Measurements from ENCODE around the gene DNAH14. TPM values are rescaled to one million over a fixed set of nuclear protein-coding genes. Genes with fewer than 3 reads are reported as not detected.
"Not testable (repeated sequence)": the region's sequence is repeated elsewhere in the genome, so short reads cannot be mapped to it uniquely, and the experiment has no call there.

The DNAH14 gene
- total and polyA plus RNA-seq, 4 donors = 0.92 to 11.3 (median 2.0) TPM; not detected in 1

- no peaks in the 10 kb centered on the region for H3K27me3 ChIP-seq (ENCODE audit: control insufficient read depth in 1 of 2, insufficient read depth in 2 of 2, low read length in 1 of 2)
- no peak for DNase-seq
- H3K9me3 ChIP-seq (ENCODE audit: control insufficient read depth, low read length) = no peaks in the 10 kb centered on the region
- no peak for ATAC-seq (ENCODE audit: low FRiP score)
- WGBS, 2 donors = 49 to 53% methylated on average over 3 of the region's 3 CpGs
- no peaks in the 10 kb centered on the region for H3K4me1 ChIP-seq (ENCODE audit: control insufficient read depth in 1 of 2, insufficient read depth in 2 of 2, low read length in 2 of 2)
- no peak overlapping the region for H3K4me3 ChIP-seq (ENCODE audit: low read length in 2 of 2)
- intact Hi-C loops (cut with DNase I) = no loop called here
- no peaks in the 10 kb centered on the region for H3K36me3 ChIP-seq (ENCODE audit: control insufficient read depth in 1 of 2, insufficient read depth in 2 of 2, low read length in 1 of 2)
- H3K27ac ChIP-seq (ENCODE audit: low read depth in 1 of 2, low read length in 2 of 2) = no peak overlapping the region
Observed at GRCh38 chr1:225119307-225119706, 189.8 kb downstream of the DNAH14 start.

GRCh38 chr1:225121095-225121494 is 191.6 kb downstream of the DNAH14 start:
- DNase-seq (no peak), ATAC-seq (ENCODE audit: low FRiP score) (no peak)
- Histone ChIP-seq H3K27ac (ENCODE audit: low read depth in 1 of 2, low read length in 2 of 2) (no peak overlapping the region), H3K27me3 (ENCODE audit: control insufficient read depth in 1 of 2, insufficient read depth in 2 of 2, low read length in 1 of 2) (peaks cover 0 to under 1% of the 10 kb centered on the region in 2 donors), H3K36me3 (ENCODE audit: control insufficient read depth in 1 of 2, insufficient read depth in 2 of 2, low read length in 1 of 2) (no peaks in the 10 kb centered on the region), H3K4me3 (ENCODE audit: low read length in 2 of 2) (no peak overlapping the region), H3K4me1 (ENCODE audit: control insufficient read depth in 1 of 2, insufficient read depth in 2 of 2, low read length in 2 of 2) (no peaks in the 10 kb centered on the region), H3K9me3 (ENCODE audit: control insufficient read depth, low read length) (no peaks in the 10 kb centered on the region)
- intact Hi-C loops (cut with DNase I) = no loop called here
- WGBS, 2 donors = 95 to 96% methylated on average over 2 of the region's 2 CpGs

- Histone ChIP-seq H3K4me1 (ENCODE audit: control insufficient read depth in 1 of 2, insufficient read depth in 2 of 2, low read length in 2 of 2) (no peaks in the 10 kb centered on the region), H3K9me3 (ENCODE audit: control insufficient read depth, low read length) (no peaks in the 10 kb centered on the region), H3K27me3 (ENCODE audit: control insufficient read depth in 1 of 2, insufficient read depth in 2 of 2, low read length in 1 of 2) (no peaks in the 10 kb centered on the region), H3K27ac (ENCODE audit: low read depth in 1 of 2, low read length in 2 of 2) (no peak overlapping the region), H3K4me3 (ENCODE audit: low read length in 2 of 2) (no peak overlapping the region), H3K36me3 (ENCODE audit: control insufficient read depth in 1 of 2, insufficient read depth in 2 of 2, low read length in 1 of 2) (no peaks in the 10 kb centered on the region)
- intact Hi-C loops (cut with DNase I) = no loop called here
- DNase-seq (no peak), ATAC-seq (ENCODE audit: low FRiP score) (no peak)
- WGBS, 2 donors = 82 to 94% methylated on average over 1 of the region's 1 CpG
Observed at GRCh38 chr1:225131869-225132268, 202.4 kb downstream of the DNAH14 start.

- ATAC-seq (ENCODE audit: low FRiP score) (no peak), DNase-seq (no peak)
- Histone ChIP-seq H3K27me3 (ENCODE audit: control insufficient read depth in 1 of 2, insufficient read depth in 2 of 2, low read length in 1 of 2) (no peaks in the 10 kb centered on the region), H3K9me3 (ENCODE audit: control insufficient read depth, low read length) (no peaks in the 10 kb centered on the region), H3K4me3 (ENCODE audit: low read length in 2 of 2) (no peak overlapping the region), H3K36me3 (ENCODE audit: control insufficient read depth in 1 of 2, insufficient read depth in 2 of 2, low read length in 1 of 2) (no peaks in the 10 kb centered on the region), H3K4me1 (ENCODE audit: control insufficient read depth in 1 of 2, insufficient read depth in 2 of 2, low read length in 2 of 2) (no peaks in the 10 kb centered on the region), H3K27ac (ENCODE audit: low read depth in 1 of 2, low read length in 2 of 2) (no peak overlapping the region)
- WGBS, 2 donors = 51 to 63% methylated on average over 3 of the region's 3 CpGs
- intact Hi-C loops (cut with DNase I) = no loop called here
Observed at GRCh38 chr1:225137976-225138375, 208.5 kb downstream of the DNAH14 start.

- ATAC-seq (ENCODE audit: low FRiP score) = no peak
- intact Hi-C loops (cut with DNase I) = no loop called here
Observed at GRCh38 chr1:225143001-225143400, 213.5 kb downstream of the DNAH14 start.

GRCh38 chr1:225146478-225146877 is 217.0 kb downstream of the DNAH14 start:
- no peak overlapping the region for H3K4me3 ChIP-seq (ENCODE audit: low read length in 2 of 2)
- intact Hi-C loops (cut with DNase I) = no loop called here
- 68 to 80% methylated on average over 5 of the region's 5 CpGs for WGBS, 2 donors
- H3K9me3 ChIP-seq (ENCODE audit: control insufficient read depth, low read length) = no peaks in the 10 kb centered on the region
- H3K36me3 ChIP-seq (ENCODE audit: control insufficient read depth in 1 of 2, insufficient read depth in 2 of 2, low read length in 1 of 2) = no peaks in the 10 kb centered on the region
- no peak for ATAC-seq (ENCODE audit: low FRiP score)
- peak in 1 of 2 donors; percentile 26 for DNase-seq
- H3K4me1 ChIP-seq (ENCODE audit: control insufficient read depth in 1 of 2, insufficient read depth in 2 of 2, low read length in 2 of 2) = no peaks in the 10 kb centered on the region
- no peak overlapping the region for H3K27ac ChIP-seq (ENCODE audit: low read depth in 1 of 2, low read length in 2 of 2)
- no peaks in the 10 kb centered on the region for H3K27me3 ChIP-seq (ENCODE audit: control insufficient read depth in 1 of 2, insufficient read depth in 2 of 2, low read length in 1 of 2)

More at GRCh38 chr1:225143001-225143400, 213.5 kb downstream of the DNAH14 start:
- no peak for DNase-seq
- H3K27me3 ChIP-seq (ENCODE audit: control insufficient read depth in 1 of 2, insufficient read depth in 2 of 2, low read length in 1 of 2) = no peaks in the 10 kb centered on the region
- H3K4me3 ChIP-seq (ENCODE audit: low read length in 2 of 2) = no peak overlapping the region
- no peaks in the 10 kb centered on the region for H3K9me3 ChIP-seq (ENCODE audit: control insufficient read depth, low read length)
- H3K36me3 ChIP-seq (ENCODE audit: control insufficient read depth in 1 of 2, insufficient read depth in 2 of 2, low read length in 1 of 2) = no peaks in the 10 kb centered on the region
- H3K4me1 ChIP-seq (ENCODE audit: control insufficient read depth in 1 of 2, insufficient read depth in 2 of 2, low read length in 2 of 2) = no peaks in the 10 kb centered on the region
- no peak overlapping the region for H3K27ac ChIP-seq (ENCODE audit: low read depth in 1 of 2, low read length in 2 of 2)

GRCh38 chr1:225147791-225148190 is 218.3 kb downstream of the DNAH14 start:
- intact Hi-C loops (cut with DNase I); DNase-seq; ATAC-seq (ENCODE audit: low FRiP score); H3K27me3 ChIP-seq (ENCODE audit: control insufficient read depth in 1 of 2, insufficient read depth in 2 of 2, low read length in 1 of 2); H3K4me1 ChIP-seq (ENCODE audit: control insufficient read depth in 1 of 2, insufficient read depth in 2 of 2, low read length in 2 of 2); H3K36me3 ChIP-seq (ENCODE audit: control insufficient read depth in 1 of 2, insufficient read depth in 2 of 2, low read length in 1 of 2); H3K27ac ChIP-seq (ENCODE audit: low read depth in 1 of 2, low read length in 2 of 2); H3K4me3 ChIP-seq (ENCODE audit: low read length in 2 of 2); H3K9me3 ChIP-seq (ENCODE audit: control insufficient read depth, low read length): not testable (repeated sequence)

- no peak overlapping the region for H3K4me3 ChIP-seq (ENCODE audit: low read length in 2 of 2)
- DNase-seq = no peak
- no peak overlapping the region for H3K27ac ChIP-seq (ENCODE audit: low read depth in 1 of 2, low read length in 2 of 2)
- intact Hi-C loops (cut with DNase I) = no loop called here
- H3K36me3 ChIP-seq (ENCODE audit: control insufficient read depth in 1 of 2, insufficient read depth in 2 of 2, low read length in 1 of 2) = no peaks in the 10 kb centered on the region
- H3K9me3 ChIP-seq (ENCODE audit: control insufficient read depth, low read length) = no peaks in the 10 kb centered on the region
- H3K27me3 ChIP-seq (ENCODE audit: control insufficient read depth in 1 of 2, insufficient read depth in 2 of 2, low read length in 1 of 2) = no peaks in the 10 kb centered on the region
- no peak for ATAC-seq (ENCODE audit: low FRiP score)
- no peaks in the 10 kb centered on the region for H3K4me1 ChIP-seq (ENCODE audit: control insufficient read depth in 1 of 2, insufficient read depth in 2 of 2, low read length in 2 of 2)
Observed at GRCh38 chr1:225152061-225152460, 222.6 kb downstream of the DNAH14 start.

GRCh38 chr1:225155555-225155954 is 226.1 kb downstream of the DNAH14 start:
- intact Hi-C loops (cut with DNase I) = no loop called here
- Histone ChIP-seq H3K36me3 (ENCODE audit: control insufficient read depth in 1 of 2, insufficient read depth in 2 of 2, low read length in 1 of 2) (no peaks in the 10 kb centered on the region), H3K4me1 (ENCODE audit: control insufficient read depth in 1 of 2, insufficient read depth in 2 of 2, low read length in 2 of 2) (no peaks in the 10 kb centered on the region), H3K27ac (ENCODE audit: low read depth in 1 of 2, low read length in 2 of 2) (no peak overlapping the region), H3K4me3 (ENCODE audit: low read length in 2 of 2) (no peak overlapping the region), H3K27me3 (ENCODE audit: control insufficient read depth in 1 of 2, insufficient read depth in 2 of 2, low read length in 1 of 2) (no peaks in the 10 kb centered on the region), H3K9me3 (ENCODE audit: control insufficient read depth, low read length) (no peaks in the 10 kb centered on the region)
- ATAC-seq (ENCODE audit: low FRiP score) (no peak), DNase-seq (no peak)
- 90 to 93% methylated on average over 1 of the region's 1 CpG for WGBS, 2 donors
